Fibroblast of skin of left quadriceps (primary cell): Measurements from ENCODE around the gene ATP2B1.
"Not testable (repeated sequence)": the region's sequence is repeated elsewhere in the genome, so short reads cannot be mapped to it uniquely, and the experiment has no call there.

Source experiments
- DNase-seq, 2 experiments: peaks; one replicate each; pipeline ENCODE4 v3.0.0-alpha.2; 2013; ENCODE audit warnings: low read depth in 2 of 2

The ATP2B1 gene

GRCh38 chr12:89712706-89713105 lies 4.1 kb upstream of the ATP2B1 start:
- no peak for DNase-seq

DNA sequence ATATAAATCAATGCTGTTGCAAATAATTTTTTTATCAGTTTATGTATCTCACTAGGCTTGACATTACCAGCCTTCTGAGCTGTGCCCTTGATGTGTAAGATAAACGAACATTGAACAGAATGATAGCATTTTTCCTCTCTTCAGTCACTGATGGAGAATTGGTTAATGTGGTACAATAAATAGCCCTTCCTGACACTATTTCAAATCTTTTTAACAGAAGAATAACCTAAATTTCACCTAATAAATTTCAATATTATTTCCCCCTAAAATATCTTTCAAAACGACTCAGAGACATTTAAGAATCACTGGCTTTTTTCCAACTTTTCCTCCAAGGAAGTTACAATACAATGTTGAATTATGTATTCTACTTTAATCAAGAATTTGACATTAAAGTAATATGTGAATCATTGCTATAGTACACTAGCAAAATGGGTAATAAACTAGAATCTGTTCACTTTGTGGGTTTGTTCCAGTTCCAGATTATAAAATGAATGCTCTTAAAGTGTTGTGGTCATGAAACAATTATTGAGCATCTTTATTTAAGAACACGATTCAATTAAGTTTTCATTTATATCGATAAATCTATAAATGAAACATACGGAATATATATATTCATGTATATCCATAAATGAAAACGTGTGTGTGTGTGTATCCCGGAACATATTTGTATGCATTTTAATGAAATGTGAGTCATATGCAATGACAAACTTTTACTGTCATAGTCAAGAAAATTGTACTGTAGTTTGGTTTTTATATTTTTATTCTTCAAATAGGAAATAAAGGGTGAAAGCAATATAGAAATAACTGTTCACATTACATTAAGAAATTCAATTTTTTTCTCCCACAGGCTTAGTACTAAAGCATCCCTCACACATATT lies 2.5 kb upstream of the ATP2B1 start:
- DNase-seq = no peak

- no peak for DNase-seq
Measured at GRCh38 chr12:89709995-89710872, 1.6 kb upstream of the ATP2B1 start.

DNA sequence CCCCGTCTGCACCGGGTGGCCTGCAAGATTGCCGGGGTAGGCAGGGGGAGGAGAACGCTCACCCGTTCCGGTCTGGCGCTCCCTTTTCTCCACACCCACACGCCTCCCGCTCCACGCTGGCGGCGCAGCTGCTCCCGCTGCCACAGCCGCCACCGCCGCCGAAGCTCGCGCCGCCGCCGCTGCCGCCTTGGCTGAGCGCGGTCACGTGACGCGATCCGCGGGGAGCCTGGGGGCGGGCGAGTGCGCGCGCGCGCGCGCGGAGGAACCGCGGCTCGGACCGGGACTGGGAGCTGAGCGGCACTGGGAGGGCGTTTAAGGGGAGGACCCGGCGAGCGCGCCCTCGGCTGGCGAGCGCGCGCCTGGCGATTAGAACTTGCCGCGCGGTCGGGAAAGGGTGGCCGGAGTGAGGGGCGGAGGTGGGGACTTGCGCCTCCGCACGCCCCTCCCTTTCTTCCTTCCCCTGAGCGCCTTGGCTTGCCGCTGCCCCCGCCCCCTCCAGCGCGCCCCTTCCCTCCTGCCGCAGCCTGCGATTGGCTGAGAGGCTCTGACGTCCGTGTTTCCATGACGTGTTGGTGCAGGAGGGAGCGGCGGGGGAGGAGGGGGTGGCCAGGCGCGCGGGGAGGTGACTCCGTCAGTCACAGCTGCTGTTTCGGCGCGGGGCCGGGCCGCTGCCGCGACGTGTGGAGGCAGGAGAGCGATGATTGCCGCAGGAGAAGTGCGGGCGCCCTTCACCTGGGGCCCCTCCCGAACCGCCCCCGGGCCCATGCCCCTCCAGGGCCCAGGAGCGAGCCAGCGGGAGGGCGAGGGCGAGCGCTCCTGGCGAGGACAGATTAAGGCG lies 738 bp upstream of the ATP2B1 start:
- peak; percentile 98 for DNase-seq

GRCh38 chr12:89707703-89708564 lies 704 bp downstream of the ATP2B1 start:
- DNase-seq = no peak

- no peak for DNase-seq
Measured at GRCh38 chr12:89706986-89707702, 1.5 kb downstream of the ATP2B1 start.

DNA sequence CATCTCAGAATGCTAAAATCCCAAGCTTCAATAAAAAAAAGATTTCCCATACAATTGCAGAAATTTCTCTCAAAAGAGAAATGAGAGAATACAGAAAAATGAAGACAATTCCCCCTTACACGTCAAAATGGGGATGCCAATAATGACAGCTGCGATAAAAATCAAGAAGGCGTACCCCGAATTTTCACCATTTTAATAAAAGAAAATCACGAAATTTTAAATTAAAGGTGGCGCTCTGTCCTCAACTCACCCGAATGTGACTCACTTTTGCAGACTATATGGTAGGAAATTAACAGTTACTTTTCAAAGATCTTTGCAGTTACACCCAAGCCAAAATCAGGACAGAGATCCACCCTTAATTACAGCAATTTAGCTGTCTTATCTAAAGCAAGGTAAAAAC lies 2.1 kb downstream of the ATP2B1 start:
- no peak for DNase-seq

GRCh38 chr12:89704457-89704856 lies 4.2 kb downstream of the ATP2B1 start:
- no peak for DNase-seq

DNA sequence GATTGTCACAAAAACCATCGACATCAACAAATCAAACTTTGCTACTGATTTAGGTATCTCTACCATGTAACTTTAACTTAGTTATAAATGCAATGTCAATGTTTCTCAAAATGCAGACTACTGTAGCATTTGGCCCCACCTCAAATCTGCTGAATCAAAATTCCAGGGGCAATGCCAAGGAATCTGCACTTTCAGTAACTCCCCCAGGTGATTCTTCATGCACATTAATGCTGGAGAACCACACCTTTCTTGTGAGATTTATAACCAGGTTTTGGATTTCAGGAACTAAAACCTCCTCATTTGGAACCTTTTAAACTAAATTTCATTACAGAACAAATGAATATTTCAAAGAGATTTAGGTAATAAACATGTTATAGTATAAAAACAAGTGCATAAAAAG lies 4.9 kb downstream of the ATP2B1 start:
- no peak for DNase-seq

DNA sequence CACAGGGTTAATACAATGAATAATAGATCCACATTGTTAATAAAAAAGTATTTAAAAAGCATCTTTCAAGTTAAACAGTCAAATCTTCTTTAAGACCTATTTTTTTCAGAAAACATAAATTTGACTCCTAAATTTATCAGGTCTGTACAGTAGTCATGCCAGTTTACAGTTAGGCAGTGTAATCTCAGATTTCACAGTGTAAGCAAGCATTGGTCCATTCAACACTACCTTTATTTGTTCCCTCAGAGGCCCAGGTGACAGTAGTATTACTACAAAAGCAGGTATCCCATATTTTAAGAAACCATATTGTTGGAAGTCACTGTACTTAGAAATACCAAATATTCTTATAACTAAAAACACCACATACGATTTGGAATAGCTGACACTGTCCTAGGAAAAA lies 6.1 kb downstream of the ATP2B1 start:
- DNase-seq = no peak

DNA sequence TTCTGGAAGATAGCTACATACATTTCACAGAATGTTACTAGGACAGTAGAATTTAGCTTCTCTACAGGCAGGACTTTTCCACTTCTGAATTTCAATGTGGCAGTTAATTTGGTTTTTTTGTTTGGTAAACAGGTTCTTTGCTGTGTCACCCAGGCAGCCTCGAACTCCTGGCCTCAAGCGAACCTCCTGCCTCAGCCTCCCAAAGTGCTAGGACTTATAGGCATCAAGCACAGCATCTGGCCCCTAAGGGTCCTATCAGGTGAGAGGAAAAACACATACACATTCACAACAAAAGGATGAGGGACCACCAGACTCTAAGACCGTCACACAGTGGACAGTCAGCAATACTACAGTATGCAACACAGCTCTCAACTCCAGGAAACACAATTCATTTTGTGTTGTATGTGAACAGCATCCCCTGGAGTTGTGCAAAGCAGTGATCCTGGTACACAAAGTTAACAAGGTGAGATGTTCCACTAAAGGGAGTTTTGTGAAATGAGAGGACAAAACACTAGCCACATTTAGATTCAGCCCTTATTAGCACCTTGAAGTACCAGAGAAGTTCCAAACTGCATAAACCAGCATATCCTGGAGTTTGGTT lies 6.9 kb downstream of the ATP2B1 start:
- DNase-seq = no peak

DNA sequence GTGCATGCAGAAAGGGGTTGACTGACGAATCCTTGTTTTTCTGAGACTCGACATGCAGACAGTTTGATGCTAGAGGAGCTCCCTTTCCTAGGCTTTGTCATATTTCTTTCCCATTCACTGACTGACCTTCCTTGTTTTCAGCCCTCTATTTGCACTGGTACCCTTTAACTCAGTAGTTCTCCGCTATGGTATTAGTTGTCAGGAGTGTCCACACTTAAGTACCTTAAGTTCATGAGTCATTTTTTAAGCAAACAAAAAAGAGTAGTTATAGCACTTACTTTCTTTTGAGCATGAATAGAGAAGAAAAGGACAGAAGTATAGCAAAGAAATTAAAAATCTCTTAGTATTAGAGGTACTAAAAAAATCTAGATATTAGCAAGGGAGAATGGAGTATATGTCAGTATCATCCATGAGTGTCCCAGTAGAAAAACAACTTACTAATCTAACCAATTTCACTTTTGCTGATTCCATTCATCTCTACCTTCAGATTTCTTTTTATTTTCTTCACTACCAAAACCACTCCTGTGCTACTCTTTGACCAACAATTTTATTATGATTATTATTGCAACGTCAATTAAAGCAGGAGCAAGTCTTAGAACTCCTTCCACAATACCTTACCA lies 8.3 kb downstream of the ATP2B1 start:
- DNase-seq = no peak

DNA sequence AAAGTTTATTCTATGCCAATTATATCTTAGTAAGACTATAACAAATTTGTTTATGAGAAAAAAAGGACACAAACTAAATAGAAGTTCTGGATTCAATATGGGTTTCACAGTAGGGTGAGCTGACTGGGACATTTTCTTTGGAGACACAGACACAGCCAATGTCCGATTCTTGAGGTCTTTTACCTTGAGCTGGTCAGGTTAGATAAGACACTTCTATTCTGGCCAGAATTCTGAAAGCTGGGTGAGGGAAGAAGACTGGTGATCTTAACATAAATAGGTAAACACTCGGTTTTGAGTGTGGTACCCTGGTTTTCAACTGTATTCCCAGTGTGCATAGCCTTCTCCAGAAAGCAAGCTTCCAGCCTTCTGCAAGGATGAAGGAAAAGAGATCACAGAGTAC lies 10.0 kb downstream of the ATP2B1 start:
- no peak for DNase-seq

DNA sequence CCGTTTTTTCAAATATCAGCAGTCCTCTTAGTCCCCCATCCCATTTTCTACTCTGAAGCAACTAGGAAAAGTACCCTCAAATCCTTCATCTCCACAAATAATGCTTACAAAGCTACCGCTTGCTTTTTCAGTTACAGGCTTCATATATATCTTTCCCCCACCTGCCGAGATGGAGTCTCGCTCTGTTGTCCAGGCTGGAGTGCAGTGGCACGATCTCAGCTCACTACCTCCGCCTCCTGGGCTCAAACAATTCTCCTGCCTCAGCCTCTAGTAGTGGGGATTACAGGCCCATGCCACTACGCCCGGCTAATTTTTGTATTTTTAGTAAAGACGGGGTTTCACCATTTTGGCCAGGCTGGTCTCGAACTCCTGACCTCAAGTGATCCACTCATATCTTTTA lies 10.9 kb downstream of the ATP2B1 start:
- not testable (repeated sequence) for DNase-seq

DNA sequence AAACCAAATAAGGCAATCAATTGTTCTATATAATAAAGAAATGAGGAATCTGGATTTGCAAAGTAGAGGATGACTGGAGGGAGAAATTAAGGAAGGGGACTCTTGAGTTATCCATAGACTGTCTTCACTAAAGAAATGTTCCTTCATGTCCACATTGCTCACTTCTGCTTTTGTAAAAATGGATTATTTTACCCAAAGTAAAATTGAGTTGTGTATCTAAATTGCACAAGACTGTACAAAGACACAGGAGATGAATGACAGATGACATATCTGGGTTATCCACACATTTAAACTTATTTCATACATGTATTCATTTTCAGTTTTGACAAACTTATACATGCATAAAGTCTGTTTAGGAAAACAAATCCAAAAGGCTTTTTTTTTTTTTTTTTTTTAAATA lies 11.3 kb downstream of the ATP2B1 start:
- no peak for DNase-seq

GRCh38 chr12:89695830-89696229 lies 12.8 kb downstream of the ATP2B1 start:
- no peak for DNase-seq

- DNase-seq = no peak
Measured at GRCh38 chr12:89695100-89695499, 13.5 kb downstream of the ATP2B1 start.

DNA sequence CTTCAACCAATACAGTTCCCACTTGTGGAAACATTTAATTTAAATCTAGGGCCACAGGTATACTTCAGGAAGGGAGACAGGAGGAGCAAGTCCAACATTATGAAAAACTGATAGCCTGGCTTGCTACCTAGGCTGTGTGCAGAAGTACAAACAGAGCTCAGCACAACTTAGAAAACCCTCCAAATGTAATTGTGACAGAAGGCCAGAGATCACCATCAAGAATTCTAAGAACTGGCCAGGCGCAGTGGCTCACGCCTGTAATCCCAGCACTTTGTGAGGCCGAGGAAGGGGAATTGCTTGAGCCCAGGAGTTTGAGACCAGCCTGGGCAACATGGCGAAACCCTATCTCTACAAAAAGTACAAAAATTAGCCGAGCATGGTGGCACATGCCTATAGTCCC lies 14.1 kb downstream of the ATP2B1 start:
- no peak for DNase-seq

DNA sequence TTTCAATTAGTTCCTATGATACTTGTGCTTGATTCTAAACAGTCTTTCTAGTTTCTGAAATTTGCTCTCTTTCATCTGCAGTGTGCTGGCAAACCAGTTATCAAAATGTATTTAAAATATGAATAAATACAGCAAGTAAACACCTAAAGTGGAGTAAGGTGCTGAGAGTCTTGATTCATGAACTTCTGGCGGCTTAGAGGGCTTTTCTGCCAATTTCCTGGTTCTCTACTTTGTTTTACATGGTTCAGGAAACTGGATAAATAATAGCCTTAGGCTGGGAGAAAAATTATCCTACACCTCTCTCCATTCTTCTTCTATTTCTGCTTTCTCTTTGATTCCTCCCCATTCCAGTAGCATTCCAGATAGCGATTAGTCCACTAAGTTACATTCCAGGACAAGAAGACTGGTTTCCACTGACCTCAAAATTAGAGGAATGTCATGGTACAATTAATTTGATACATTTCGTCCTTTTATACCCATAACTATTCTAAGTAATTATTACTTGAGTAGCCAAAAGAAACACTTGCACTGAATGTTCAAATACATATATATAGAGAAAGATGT lies 14.9 kb downstream of the ATP2B1 start:
- no peak for DNase-seq
